Stimulated activated CD4-positive, alpha-beta T cell treated with anti-CD3 and anti-CD28 coated beads, Interleukin-15, amount 100 ng/mL, for 1 hour (primary cell): ENCODE measurements around the gene OR2A12.
"Not testable (repeated sequence)": the region's sequence is repeated elsewhere in the genome, so short reads cannot be mapped to it uniquely, and the experiment has no call there.

Source experiments
- DNase-seq, 2 donors: peaks; one replicate each; pipeline ENCODE4 v3.0.0-alpha.2; 2020; ENCODE audit warnings: low read depth in 1 of 2, low spot score in 1 of 2

OR2A12 gene, protein sequence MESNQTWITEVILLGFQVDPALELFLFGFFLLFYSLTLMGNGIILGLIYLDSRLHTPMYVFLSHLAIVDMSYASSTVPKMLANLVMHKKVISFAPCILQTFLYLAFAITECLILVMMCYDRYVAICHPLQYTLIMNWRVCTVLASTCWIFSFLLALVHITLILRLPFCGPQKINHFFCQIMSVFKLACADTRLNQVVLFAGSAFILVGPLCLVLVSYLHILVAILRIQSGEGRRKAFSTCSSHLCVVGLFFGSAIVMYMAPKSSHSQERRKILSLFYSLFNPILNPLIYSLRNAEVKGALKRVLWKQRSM

DNA sequence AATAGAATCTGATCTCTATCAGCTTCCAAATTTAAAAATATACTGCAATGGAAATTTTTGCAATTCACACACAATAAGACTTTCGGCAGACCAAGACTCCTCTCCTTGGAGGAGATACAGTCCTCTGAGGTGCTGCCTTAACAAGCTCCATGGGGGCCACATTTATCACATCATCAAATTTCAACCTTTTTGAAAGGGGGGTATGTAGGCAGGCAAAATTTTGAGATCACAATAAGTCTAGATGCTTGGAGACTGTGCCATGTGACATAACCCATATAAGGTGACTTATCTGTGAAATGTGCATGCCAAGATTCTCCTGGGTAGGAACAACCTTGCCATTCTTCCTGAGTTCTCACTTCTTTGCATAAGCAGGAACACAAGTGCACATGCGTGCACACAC is at the start of gene OR2A12:
TSS of gene OR2A12 (plus strand) at position 301 of the 400 bp plus-strand sequence. CDS start 8,830 bp downstream, outside the sequence.
- no peak for DNase-seq

- no peak for DNase-seq
These were observed 49.7 kb upstream of the OR2A12 start for GRCh38 chr7:144036302-144036885.

DNA sequence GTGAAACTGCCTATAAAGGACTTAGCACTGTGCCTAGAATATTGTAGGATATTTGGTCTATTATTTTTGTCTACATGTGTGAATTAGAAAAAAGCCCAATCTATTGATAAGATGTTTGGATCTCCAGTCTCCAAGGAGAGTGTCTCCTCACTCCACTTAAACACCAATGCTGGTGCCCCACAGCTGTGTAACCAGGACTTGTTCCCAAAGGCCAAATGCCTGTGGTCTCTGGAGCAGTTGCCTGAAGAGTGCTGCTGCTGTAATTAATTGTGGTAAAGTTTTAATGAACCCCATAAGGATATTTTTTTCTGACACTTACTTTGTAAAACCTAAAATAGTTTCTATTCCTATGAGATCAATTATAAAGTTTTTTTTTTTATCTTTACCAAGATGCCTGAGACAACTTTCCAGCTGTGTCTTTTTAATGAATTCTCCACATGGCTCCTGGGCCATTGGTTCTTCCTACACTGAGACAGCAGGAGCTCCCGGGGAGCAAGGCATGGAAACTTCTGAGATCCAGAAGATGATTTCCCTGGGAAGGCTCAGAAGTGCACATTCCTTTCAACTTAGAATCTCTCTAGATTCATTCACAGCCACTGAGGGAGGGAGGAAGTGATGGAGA is 48.6 kb upstream of the OR2A12 start:
- DNase-seq = no peak

DNA sequence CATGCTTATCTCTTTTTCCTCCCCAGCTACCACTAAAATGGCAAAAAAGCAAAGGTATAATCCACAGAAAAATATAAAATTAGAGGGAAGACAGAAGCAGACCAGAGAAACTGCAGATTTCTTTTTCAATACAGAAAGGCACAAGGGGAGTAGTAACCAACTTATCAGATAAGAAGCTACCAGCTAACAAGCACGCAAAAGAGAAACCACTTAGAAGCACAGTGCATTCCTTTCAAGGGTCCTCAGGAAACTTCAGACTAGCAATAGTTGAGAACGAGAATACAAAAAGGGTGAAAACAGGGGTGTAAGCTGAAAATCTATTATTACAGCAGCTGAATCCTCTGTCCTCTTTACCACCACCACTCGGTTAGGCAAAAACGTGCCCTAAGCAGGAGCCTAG is 47.2 kb upstream of the OR2A12 start:
- DNase-seq = no peak

DNA sequence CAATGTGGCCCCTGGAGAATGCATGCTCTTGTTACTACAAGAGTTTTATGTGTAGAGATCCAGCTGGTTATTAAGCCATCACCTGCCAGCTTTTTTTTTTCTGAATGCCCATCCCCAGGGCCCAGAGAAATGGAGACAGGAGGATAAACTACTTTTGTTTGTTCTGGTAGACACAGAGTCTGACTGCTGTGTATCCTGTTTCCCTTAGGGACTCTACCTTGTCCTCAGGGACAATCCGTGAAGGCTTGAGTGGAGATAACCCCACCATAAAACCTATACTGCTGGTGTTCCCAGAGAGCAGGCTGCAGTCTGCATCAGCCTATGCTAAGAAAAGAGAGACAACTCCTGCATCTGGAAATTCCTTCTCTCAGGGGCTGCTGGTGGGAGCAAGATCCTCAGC is 37.4 kb upstream of the OR2A12 start, which contains the start of gene OR2A5:
TSS of gene OR2A5 (plus strand) at position 301 of the 400 bp plus-strand sequence. CDS start 1,454 bp downstream, outside the sequence.
- DNase-seq = no peak

GRCh38 chr7:144049491-144049890 is 36.6 kb upstream of the OR2A12 start:
- no peak for DNase-seq

- DNase-seq = no peak
These were observed 36.0 kb upstream of the OR2A12 start for GRCh38 chr7:144050093-144050492.

DNA sequence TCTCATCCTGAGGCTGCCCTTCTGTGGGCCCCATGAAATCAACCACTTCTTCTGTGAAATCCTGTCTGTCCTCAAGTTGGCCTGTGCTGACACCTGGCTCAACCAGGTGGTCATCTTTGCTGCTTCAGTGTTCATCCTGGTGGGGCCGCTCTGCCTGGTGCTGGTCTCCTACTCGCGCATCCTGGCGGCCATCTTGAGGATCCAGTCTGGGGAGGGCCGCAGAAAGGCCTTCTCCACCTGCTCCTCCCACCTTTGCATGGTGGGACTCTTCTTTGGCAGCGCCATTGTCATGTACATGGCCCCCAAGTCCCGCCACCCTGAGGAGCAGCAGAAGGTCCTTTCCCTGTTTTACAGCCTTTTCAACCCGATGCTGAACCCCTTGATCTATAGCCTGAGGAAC is 35.2 kb upstream of the OR2A12 start:
- not testable (repeated sequence) for DNase-seq

- DNase-seq = no peak
These were observed 28.1 kb upstream of the OR2A12 start for GRCh38 chr7:144057954-144058353.

GRCh38 chr7:144063710-144064109 is 22.4 kb upstream of the OR2A12 start:
- no peak for DNase-seq

GRCh38 chr7:144069511-144069910 is 16.6 kb upstream of the OR2A12 start, which contains the start of gene OR2A25:
Gene OR2A25, plus strand, starts transcription at chr7:144069811. Its CDS starts 4,409 bp downstream, at chr7:144074220.
- no peak for DNase-seq

GRCh38 chr7:144069953-144070352 is 16.1 kb upstream of the OR2A12 start:
- no peak for DNase-seq

DNA sequence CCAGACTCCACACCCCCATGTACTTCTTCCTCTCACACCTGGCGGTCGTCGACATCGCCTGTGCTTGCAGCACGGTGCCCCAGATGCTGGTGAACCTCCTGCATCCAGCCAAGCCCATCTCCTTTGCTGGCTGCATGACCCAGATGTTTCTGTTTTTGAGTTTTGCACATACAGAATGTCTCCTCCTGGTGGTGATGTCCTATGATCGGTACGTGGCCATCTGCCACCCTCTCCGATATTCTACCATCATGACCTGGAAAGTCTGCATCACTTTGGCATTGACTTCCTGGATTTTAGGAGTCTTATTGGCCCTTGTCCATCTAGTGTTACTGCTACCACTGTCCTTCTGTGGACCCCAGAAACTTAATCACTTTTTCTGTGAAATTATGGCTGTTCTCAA is 11.7 kb upstream of the OR2A12 start:
- no peak for DNase-seq

GRCh38 chr7:144086730-144087129 is 652 bp downstream of the OR2A12 start:
- DNase-seq = no peak

DNA sequence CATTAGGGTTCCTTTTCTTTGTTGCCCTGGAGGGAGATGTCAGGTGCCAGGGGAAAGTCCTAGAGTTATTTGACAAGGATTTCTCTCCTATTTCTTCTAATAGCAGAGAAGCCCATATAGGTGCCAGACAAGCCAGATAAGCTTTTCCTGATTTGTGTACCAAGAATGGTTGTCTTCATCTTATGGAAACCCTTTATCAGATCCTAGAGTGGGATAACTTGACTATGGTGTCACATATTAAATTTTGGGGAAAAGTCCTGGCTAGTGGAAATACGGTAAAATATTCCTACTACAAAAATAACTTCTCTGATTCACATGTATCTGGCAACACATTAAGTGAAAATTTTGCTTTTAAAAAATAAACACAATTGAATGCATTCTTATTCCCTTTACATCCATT is 1.2 kb downstream of the OR2A12 start:
- DNase-seq = no peak

DNA sequence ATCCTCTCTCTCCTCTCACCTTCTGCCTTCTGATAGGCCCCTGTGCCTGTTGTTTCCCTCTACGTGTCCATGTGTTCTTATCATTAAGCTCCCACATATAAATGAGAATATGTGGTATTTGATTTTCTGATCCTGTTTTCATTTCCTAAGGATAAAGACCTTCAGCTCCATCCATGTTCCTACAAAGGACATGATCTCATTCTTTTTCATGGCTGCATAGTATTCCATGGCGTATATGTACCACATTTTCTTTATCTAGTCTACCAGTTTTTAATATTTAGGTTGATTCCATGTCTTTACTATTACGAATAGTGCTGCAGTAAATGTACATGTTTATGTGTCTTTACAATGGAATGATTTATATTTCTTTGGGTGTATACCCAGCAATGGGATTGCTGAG is 4.6 kb downstream of the OR2A12 start:
- DNase-seq = no peak

DNA sequence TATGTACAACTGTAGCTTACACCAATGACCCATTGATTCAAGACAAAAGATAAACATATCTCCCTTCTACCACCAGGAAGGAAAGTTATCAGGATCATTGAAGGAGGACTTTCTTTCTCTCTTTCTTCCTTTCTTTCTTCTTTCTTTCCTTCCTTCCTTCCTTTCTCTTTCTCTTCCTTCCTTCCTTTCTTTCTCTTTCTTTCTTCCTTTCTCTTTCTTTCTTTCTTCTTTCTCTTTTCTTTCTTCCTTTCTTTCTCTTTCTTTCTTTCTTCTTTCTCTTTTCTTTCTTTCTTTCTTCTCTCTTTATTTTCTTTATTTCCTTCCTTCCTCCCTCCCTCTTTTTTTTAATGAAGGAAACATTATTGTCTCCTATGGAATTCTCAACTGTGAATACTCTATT is 12.7 kb downstream of the OR2A12 start:
- no peak for DNase-seq

GRCh38 chr7:144100607-144101006 is 14.5 kb downstream of the OR2A12 start:
- DNase-seq = no peak

DNA sequence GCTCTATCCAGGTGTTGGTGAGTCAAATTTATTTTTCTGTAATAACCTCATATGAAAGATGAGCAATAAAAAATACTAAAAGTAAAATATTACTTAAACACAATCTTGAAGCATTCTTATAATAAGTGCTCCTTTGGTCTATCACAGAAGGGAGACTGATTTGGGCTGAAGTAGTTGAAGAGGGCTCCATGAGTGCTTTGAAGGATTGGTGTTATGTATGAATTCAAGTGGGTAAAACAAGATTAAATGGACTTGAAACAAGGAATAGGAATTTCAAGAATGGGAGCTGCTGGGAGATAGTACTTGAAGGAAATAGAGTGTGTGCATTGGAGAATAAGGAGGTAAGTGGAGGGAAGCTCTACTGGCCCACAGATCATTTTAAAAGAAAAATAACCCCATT is 16.0 kb downstream of the OR2A12 start:
- DNase-seq = no peak

GRCh38 chr7:144105211-144105610 is 19.1 kb downstream of the OR2A12 start:
- no peak for DNase-seq

GRCh38 chr7:144109283-144109682 is 23.2 kb downstream of the OR2A12 start, which contains the start of gene OR2A2:
Gene OR2A2, plus strand, starts transcription at chr7:144109583. Its CDS starts 0 bp downstream, at chr7:144109583.
- no peak for DNase-seq

DNA sequence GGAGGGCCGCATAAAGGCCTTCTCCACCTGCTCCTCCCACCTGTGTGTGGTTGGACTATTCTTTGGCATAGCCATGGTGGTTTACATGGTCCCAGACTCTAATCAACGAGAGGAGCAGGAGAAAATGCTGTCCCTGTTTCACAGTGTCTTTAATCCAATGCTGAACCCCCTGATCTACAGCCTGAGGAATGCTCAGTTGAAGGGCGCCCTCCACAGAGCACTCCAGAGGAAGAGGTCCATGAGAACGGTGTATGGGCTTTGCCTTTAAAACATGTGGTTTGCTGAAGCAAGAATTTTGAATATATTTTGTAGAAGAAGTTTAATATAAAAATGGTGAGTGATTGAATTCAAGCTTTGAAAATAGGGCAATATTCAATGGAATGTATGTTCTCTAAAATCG is 24.2 kb downstream of the OR2A12 start:
- DNase-seq = no peak
